Head of caudate nucleus (tissue), 42 donors: ENCODE data around the gene FECH.
"Not testable (repeated sequence)": the region's sequence is repeated elsewhere in the genome, so short reads cannot be mapped to it uniquely, and the experiment has no call there.

ENCODE experiments used
- DNase-seq, 42 donors: peaks; one replicate each; pipeline versions ENCODE4 v3.0.0 to v3.0.0-alpha.2; 2020 to 2021; ENCODE audit warnings: mixed read lengths in 7 of 42
- intact Hi-C: fragments of 100-400 bp; cut with DNase I; formaldehyde crosslinking; loops from one replicate; pipeline ENCODE4 v1.15.0; 2022

FECH gene

GRCh38 chr18:57539702-57540101 lies 46.8 kb downstream of the FECH start:
- intact Hi-C loops = no loop called here
- DNase-seq = no peak

GRCh38 chr18:57538614-57539013 lies 47.9 kb downstream of the FECH start:
- DNase-seq = no peak
- intact Hi-C loops = no loop called here

DNA sequence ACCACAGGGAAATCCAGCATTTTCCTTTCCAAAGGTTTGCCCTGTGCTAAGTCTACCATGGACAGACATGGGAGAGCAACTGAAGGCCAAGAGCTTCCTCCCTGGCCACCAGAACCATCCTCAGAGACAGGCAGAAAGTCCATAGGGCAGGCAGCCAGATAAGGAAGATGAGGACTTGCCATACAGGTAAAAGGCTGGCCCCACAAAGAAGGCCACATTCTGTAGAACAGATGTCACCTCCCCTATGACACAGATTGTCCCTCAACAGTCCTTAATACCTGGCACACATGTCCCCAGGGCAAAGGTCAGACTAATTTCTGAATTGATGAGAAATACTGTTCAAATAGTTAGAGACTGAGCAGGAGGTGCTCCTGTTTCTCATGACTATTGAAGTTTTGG lies 52.0 kb downstream of the FECH start:
- intact Hi-C loops = no loop called here
- no peak for DNase-seq

- DNase-seq = no peak
- intact Hi-C loops = no loop called here
These were observed 52.5 kb downstream of the FECH start for GRCh38 chr18:57533868-57534510.

- intact Hi-C loops = no loop called here
These were observed 53.3 kb downstream of the FECH start for GRCh38 chr18:57533006-57533867.

DNA sequence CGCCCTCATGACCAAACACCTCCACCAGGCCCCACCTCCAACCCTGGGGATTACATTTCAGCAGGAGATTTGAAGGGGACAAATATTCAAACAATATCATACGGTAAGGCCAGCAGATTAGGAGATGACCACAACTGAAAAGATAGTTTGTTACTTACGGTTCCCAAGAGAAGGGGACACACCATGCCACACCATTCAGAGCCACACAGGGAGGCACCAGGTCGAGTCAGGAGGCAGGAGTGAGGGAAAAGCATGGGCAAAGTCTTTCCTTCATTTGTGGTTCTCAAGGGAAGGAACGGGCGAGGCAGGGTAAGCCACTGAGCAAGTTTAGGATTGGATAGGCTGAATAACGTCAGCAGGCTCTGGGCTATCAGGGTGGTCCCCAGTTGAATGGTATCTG lies 57.4 kb downstream of the FECH start:
- DNase-seq = no peak
- intact Hi-C loops = no loop called here

More at GRCh38 chr18:57533006-57533867, 53.3 kb downstream of the FECH start:
- peak in 1 of 42 donors; percentile 42 for DNase-seq

GRCh38 chr18:57527556-57528229 lies 58.8 kb downstream of the FECH start:
- DNase-seq = no peak
- intact Hi-C loops = no loop called here

GRCh38 chr18:57523171-57523956 lies 63.1 kb downstream of the FECH start:
- intact Hi-C loops = no loop called here
- DNase-seq = no peak

- intact Hi-C loops = not testable (repeated sequence)
These were observed 64.2 kb downstream of the FECH start for GRCh38 chr18:57522348-57522747.

DNA sequence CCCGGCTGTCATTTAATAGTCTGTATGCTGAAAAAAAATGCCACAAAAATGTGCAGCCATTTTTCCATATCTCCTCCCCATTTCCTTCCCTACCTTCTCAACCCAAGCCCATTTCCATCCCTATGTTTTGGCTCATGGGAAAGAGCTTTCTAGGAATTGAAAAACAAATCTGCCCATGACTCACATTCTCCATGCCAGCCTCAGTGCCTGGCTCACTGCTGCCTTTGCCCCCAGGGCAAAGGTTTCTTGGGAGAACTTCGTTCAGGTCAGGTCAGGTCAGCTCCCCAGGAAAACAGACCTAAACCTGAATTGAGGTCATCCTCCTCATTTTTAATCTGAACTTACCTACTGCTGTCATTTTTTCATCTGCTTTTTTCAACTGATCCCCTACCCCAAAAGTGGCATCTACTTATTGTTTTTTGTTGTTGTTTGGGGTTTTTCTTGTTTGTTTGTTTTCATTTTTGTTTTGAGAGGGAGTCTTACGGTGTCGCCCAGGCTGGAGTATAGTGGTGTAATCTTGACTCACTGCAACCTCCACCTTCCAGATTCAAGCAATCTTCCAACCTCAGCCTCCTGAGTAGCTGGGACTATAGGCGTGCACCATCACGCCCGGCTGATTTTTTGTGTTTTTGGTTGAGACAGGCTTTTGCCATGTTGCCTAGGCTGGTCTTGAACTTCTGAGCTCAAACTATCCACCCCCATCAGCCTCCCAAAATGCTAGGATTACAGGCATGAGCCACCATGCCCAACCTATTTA lies 66.7 kb downstream of the FECH start:
- no peak for DNase-seq
- intact Hi-C loops = no loop called here

More at GRCh38 chr18:57522348-57522747, 64.2 kb downstream of the FECH start:
- not testable (repeated sequence) for DNase-seq

- intact Hi-C loops = no loop called here
- no peak for DNase-seq
These were observed 68.0 kb downstream of the FECH start for GRCh38 chr18:57518533-57518932.

- DNase-seq = no peak
- intact Hi-C loops = no loop called here
These were observed 70.4 kb downstream of the FECH start for GRCh38 chr18:57516056-57516455.

GRCh38 chr18:57505231-57505630 lies 81.3 kb downstream of the FECH start:
- intact Hi-C loops = no loop called here

DNA sequence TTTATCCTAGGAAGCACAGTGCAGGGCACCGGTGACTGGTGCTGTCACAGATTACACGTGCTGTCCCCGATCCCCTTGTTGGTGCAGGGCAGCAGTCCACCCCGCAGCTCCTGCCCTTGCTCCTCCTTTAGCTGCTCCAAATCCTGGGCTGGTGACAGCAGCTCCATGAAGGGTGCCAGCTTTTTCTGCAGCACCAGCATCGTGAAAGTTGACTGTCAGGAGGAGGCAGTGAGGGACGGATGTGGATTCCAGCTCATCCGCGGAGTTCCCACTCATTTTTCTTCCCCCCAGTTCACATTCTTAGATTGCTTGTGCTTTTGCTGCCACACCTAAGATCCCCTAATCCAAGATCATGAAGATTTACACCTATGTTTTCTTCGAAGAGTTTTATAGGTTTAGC lies 83.9 kb downstream of the FECH start:
- peak in 22 of 42 donors; percentile 3 to 61 (median 26) for DNase-seq
- intact Hi-C loops = no loop called here

More at GRCh38 chr18:57505231-57505630, 81.3 kb downstream of the FECH start:
- DNase-seq = no peak

GRCh38 chr18:57498682-57499256 lies 87.7 kb downstream of the FECH start:
- no peak for DNase-seq
- intact Hi-C loops = no loop called here
